HG03060 (cell line): Measurements from ENCODE around the gene DNAJC21.
"Not testable (repeated sequence)": the region's sequence is repeated elsewhere in the genome, so short reads cannot be mapped to it uniquely, and the experiment has no call there.

Source experiments
- ATAC-seq: cut with Tn5 transposase; IDR thresholded peaks from one replicate; pipeline ENCODE4 v1.9.1; 2021; ENCODE audit warnings: low read depth, moderate number of reproducible peaks; ENCODE audit not compliant: unreplicated experiment

The DNAJC21 gene

GRCh38 chr5:34919077-34919476 lies 10.3 kb upstream of the DNAJC21 start:
- ATAC-seq: no peak

- not testable (repeated sequence) for ATAC-seq
Observed at GRCh38 chr5:34923256-34923655, 6.1 kb upstream of the DNAJC21 start.

GRCh38 chr5:34923694-34924461 lies 5.5 kb upstream of the DNAJC21 start:
- peak; percentile 73 for ATAC-seq

- ATAC-seq: no peak
Observed at GRCh38 chr5:34924462-34924765, 4.9 kb upstream of the DNAJC21 start.

DNA sequence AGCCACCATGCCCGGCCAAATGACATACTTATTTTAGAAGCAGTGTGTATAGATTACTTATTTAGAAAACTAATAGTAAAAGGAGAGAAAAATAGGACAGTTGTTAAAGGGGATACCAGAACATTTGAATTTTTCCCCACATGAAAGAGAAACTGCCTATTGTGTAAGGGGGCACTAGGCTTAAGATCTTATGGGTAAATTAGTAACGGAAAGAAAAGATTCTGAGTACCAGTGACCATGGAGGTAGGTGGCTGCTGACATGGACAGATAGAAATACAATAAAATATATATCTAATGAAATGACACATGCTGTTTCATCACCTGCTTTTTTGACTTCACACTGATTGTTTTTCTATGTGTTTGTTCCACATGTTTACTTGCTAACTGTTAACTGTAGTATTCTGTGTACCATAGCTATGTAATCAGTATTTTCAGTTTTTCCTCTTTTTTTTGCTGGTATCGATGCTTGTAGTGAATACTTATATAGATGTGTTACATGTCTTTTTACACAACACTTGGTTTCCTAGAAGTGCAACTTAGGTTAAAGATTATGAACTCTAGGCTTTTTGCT lies 3.0 kb upstream of the DNAJC21 start:
- ATAC-seq: no peak

DNA sequence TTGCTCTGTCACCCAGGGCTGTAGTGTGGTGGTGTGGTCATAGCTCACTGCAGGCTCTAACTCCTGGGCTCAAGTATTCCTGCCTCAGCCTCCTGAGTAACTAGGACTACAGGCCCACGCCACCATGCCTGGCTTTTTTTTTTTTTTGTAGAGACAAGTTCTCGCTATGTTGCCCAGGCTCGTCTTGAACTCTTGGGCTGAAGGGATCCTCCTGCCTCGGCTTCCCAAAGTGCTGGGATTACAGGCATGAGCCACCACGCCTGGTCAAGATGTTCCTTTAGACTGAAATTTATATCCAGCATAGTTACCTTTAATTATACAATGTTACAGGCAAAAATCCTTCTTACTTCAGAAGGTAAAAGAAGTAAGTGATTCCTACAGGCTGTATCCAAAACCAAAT lies 1.6 kb upstream of the DNAJC21 start:
- no peak for ATAC-seq

DNA sequence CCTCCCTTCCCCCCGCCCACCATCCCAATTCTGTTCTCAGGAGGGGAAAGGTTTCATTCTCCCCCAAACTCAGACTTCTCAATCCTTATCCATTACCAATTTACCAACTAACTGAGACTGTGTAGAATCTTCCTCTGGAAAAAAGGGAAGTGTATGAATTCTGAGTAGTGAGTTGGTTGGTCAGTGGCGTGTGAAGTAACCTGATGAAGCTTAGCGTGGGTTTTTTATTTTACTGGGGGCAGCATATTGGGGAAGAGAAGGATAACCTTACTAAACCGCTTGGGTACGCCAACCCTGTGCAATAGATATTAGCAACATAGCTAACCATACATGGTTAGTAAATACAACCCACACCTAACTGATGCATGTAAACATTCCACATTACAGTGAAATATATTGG lies 1.1 kb upstream of the DNAJC21 start:
- ATAC-seq: no peak

GRCh38 chr5:34929720-34930461 lies 532 bp downstream of the DNAJC21 start:
- peak; percentile 54 for ATAC-seq

DNA sequence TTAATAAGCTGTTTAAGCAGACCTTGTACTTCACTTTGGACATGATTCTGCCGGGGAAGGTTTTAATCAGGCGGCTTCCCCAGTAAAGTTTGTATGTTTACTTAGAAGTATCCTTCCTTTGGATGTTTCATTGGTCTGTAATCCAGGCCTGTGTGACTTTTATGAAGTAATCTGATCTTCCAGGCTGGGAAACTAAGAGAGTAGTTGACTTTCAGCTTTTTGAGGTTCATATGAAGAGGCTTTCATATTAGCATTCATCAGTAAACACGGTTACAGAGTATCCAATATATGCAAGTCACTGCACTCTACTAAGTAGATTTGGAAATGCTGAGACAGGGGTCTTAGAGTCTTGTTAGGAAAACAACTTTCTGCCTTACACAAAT lies 1.1 kb downstream of the DNAJC21 start:
- ATAC-seq: no peak

GRCh38 chr5:34930870-34931269 lies 1.5 kb downstream of the DNAJC21 start:
- no peak for ATAC-seq

GRCh38 chr5:34932947-34933346 lies 3.6 kb downstream of the DNAJC21 start:
- ATAC-seq: no peak

DNA sequence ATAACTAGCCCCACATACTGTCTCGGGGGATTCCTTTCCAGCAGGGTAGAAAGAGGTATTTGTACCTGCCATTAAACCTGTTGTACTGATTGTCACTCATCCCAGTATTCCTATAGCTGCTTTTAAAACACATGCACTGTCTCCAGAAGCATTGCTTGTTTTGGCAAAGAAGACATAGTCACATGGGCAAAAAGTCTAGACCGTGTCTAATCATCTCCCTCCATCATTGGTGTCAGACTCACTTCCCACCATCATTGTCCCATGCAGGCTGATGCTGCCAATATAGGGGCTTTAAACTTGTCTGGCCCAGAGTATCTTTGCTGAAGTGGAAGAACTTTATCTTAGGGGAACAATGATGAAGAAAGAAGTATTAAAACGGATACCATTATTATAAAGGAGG lies 12.6 kb downstream of the DNAJC21 start:
- ATAC-seq: no peak

DNA sequence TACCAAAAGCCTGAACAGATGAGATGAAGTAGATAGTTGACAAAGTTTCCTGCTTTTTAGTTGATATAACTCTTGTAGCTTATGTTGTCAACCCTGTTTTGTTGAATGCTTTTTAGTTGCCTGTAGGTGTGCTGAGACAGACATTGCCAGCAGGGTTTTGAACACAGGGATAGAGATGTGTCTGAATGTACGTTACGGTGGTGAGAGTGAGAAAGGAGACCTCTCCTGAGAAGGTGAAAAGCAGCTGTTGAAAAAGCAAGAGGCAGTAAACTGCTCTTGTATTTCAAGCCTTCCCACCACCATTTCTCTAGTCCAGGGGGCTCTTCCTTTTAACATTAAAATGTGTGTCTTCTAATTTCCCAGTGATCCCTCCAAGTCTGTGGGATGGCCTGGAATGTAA lies 14.7 kb downstream of the DNAJC21 start:
- ATAC-seq: no peak

GRCh38 chr5:34944460-34945047 lies 15.2 kb downstream of the DNAJC21 start:
- no peak for ATAC-seq

DNA sequence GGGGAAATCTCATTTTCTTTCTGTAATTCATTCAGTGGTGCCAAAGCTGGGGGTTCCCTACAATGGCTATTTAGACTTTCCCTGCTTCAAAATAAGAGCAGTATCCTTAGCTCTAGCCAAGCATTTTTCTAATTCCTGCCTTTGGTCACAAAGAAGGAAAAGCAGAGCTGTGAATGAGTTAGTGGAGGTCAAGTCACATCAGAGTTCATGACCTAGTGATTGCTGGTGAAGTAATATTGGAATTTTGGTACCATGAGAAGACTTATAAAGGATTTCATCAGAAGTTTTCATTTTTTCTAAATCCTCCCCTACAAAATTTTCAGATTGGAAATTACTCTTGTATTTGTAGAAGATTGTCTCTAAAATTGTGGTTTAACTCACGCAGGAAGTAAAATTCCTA lies 28.0 kb downstream of the DNAJC21 start:
- no peak for ATAC-seq

DNA sequence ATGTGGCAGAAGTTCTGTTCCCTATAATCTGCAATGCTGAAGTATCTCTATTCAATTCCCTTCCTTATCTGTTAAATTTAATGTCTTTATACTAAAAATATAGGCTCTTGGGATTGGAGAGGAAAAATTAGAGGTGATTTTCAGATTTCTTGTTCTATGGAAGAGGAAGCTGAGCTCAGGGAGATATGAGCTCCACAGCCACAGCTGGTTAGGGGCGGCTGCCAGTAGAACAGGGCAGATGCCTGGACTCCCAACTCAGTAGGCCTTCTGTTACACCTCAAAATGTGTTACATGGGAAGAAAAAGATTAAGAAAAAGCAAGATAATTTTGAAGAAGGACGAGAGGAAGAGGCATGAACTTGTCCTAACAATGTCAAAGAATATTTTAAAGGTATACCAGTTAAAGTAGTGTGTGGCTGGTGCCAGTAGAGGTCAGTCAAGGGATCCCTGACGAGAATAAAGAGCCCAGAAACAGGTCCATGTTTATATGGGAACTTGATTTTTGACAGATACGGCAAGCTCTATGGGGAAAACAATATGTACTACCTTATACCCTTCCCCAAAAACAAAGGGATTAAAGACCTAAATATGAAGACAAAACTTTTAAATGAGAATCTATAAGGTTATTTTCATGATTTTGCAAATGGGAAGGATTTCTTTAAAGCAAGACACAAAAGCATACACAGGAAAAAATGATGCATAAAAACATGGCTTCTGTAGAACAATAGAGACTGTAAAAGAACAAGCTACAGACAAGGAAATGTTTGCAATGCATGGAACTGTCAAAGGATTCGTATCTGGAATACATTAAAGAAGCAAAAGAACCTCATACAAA lies 28.7 kb downstream of the DNAJC21 start:
- ATAC-seq: no peak

GRCh38 chr5:34959323-34959722 lies 30.0 kb downstream of the DNAJC21 start:
- ATAC-seq: peak; percentile 91

DNA sequence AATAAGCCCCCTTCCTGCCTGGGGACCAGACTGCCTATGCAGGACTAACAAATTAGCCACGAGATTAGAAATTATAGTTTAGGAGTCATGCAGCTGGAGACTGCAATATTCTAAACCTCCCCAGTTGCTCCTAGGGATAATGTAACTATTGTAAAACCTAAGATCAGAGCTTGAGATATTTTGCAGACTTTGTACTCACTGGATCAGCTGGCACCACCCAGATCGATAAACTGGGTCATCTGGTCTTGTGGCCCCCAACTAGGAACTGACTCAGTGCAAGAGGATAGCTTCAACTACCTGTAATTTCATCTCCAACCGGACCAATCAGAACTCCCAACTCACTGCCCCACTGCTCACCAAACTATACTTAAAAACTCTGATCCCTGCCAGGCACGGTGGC lies 38.2 kb downstream of the DNAJC21 start:
- no peak for ATAC-seq

DNA sequence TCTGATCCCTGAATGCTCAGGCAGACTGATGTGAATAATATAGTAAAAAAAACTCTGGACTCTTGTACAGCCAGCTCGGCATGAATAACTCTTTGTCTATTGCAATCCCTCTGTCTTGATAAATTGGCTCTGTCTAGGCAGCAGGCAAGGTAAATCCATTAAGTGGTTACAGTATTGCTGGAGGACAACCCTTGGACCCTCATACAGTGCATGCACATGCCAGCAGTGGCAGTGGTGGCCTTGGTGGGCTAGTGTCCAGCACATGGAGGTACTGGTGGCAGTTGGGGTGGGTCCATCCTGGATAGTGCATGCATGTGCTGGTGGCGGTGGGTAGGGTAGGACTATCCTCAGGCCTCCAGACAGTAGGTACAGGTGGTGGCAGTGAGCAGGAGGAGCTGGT lies 38.9 kb downstream of the DNAJC21 start:
- no peak for ATAC-seq

GRCh38 chr5:34970552-34970951 lies 41.2 kb downstream of the DNAJC21 start:
- ATAC-seq: no peak

- ATAC-seq: not testable (repeated sequence)
Observed at GRCh38 chr5:34971655-34972054, 42.3 kb downstream of the DNAJC21 start.
